Vagina (tissue), 2 donors: Measurements from ENCODE around the gene MAP4K4.
"Not testable (repeated sequence)": the region's sequence is repeated elsewhere in the genome, so short reads cannot be mapped to it uniquely, and the experiment has no call there.

Source experiments
- CTCF ChIP-seq, 3 experiments: fragments of 450-650 bp in 2 of 3; fragments of 200-600 bp in 1 of 3; sonication (generic) in 1 of 3; IDR thresholded peaks; one replicate each; pipeline ENCODE4 v1.5.1; 2017 to 2019; ENCODE audit warnings: antibody characterized with exemption in 3 of 3, mild to moderate bottlenecking in 2 of 3, moderate library complexity in 2 of 3
- POLR2A ChIP-seq, 2 donors: fragments of 450-650 bp; IDR thresholded peaks; one replicate each; pipeline ENCODE4 v1.6.1; 2017; ENCODE audit warnings: antibody characterized with exemption in 2 of 2, mild to moderate bottlenecking in 2 of 2, moderate library complexity in 2 of 2
- POLR2AphosphoS5 ChIP-seq, 2 donors: sonication (generic); formaldehyde crosslinking; IDR thresholded peaks; one replicate each; pipeline ENCODE4 v1.9.0; 2017; ENCODE audit warnings: antibody characterized with exemption in 2 of 2, mild to moderate bottlenecking in 2 of 2, low read depth in 1 of 2; ENCODE audit not compliant: insufficient read depth in 1 of 2

DNA sequence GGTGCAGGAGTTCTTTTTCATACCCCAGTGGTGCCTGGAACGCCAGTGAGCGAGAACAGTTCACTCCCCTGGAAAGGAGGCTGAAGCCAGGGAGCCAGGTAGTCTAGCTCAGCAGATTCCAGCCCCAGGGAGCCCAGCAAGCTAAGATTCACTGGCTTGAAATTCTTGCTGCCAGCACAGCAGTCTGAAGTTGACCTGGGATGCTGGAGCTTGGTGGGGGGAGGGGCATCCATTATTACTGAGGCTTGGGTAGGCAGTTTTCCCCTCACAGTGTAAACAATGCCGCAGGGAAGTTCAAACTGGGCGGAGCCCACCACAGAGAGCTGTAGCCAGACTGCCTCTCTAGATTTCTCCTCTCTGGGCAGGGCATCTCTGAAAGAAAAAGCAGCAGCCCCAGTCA, 238.3 kb downstream of the MAP4K4 start:
- not testable (repeated sequence) for TF ChIP-seq POLR2A (IDR thresholded peaks at IDR 0.05); CTCF (IDR thresholded peaks at IDR 0.05); POLR2AphosphoS5 (IDR thresholded peaks at IDR 0.05; ENCODE audit: insufficient read depth in 1 of 2, low read depth in 1 of 2)
